Activated CD4-positive, alpha-beta T cell treated with anti-CD3 and anti-CD28 coated beads, Interleukin-2, amount 50 U/mL, for 1 hour (primary cell): Measurements from ENCODE around the gene FLT1.

Source experiments
- DNase-seq: peaks from one replicate; pipeline ENCODE4 v3.0.0-alpha.2; 2020

The FLT1 gene

GRCh38 chr13:28494778-28495537, at the start of gene FLT1:
FLT1 (minus strand) TSS chr13:28495128; CDS start chr13:28494843, 285 bp downstream.
- peak; percentile 6 for DNase-seq

GRCh38 chr13:28544026-28544425, 49.1 kb upstream of the FLT1 start:
- DNase-seq: no peak

- no peak for DNase-seq
These were observed 47.9 kb upstream of the FLT1 start for GRCh38 chr13:28542804-28543203.

- no peak for DNase-seq
These were observed 47.0 kb upstream of the FLT1 start for GRCh38 chr13:28541966-28542365.

- no peak for DNase-seq
These were observed 45.7 kb upstream of the FLT1 start for GRCh38 chr13:28540612-28541011.

GRCh38 chr13:28539625-28540286, 44.8 kb upstream of the FLT1 start:
- no peak for DNase-seq

- DNase-seq: no peak
These were observed 44.0 kb upstream of the FLT1 start for GRCh38 chr13:28538932-28539331.

GRCh38 chr13:28537171-28537570, 42.2 kb upstream of the FLT1 start:
- DNase-seq: no peak

GRCh38 chr13:28536371-28536770, 41.4 kb upstream of the FLT1 start:
- DNase-seq: no peak

- no peak for DNase-seq
These were observed 40.8 kb upstream of the FLT1 start for GRCh38 chr13:28535734-28536133.

GRCh38 chr13:28534801-28535200, 39.9 kb upstream of the FLT1 start:
- DNase-seq: no peak

- no peak for DNase-seq
These were observed 39.3 kb upstream of the FLT1 start for GRCh38 chr13:28534210-28534609.

GRCh38 chr13:28533441-28534166, 38.7 kb upstream of the FLT1 start:
- no peak for DNase-seq

GRCh38 chr13:28533125-28533436, 38.2 kb upstream of the FLT1 start:
- DNase-seq: no peak

- DNase-seq: no peak
These were observed 37.6 kb upstream of the FLT1 start for GRCh38 chr13:28532388-28533124.

GRCh38 chr13:28531845-28532387, 37.0 kb upstream of the FLT1 start:
- no peak for DNase-seq

GRCh38 chr13:28531077-28531844, 36.3 kb upstream of the FLT1 start:
- DNase-seq: no peak

- no peak for DNase-seq
These were observed 35.8 kb upstream of the FLT1 start for GRCh38 chr13:28530729-28531076.

GRCh38 chr13:28529836-28530235, 34.9 kb upstream of the FLT1 start:
- no peak for DNase-seq

- no peak for DNase-seq
These were observed 33.9 kb upstream of the FLT1 start for GRCh38 chr13:28528848-28529247.

GRCh38 chr13:28528388-28528787, 33.5 kb upstream of the FLT1 start:
- no peak for DNase-seq

GRCh38 chr13:28527629-28528028, 32.7 kb upstream of the FLT1 start:
- DNase-seq: no peak
